Measurements from ENCODE around the gene OGDH. TPM values are rescaled to one million over a fixed set of nuclear protein-coding genes. Genes with fewer than 3 reads are reported as not detected.

OGDH gene
- total RNA-seq, 3 donors from 2014 or later (not counting 1 experiment from before 2014, with no cell fraction given), result 69.2 to 86.7 (median 81.4) TPM

GRCh38 chr7:44738051-44738723, 131.8 kb downstream of the OGDH start:
- Mint-ChIP-seq H3K27ac (no peak overlapping the region), H3K4me3 (no peak overlapping the region), H3K36me3 (no peaks in the 10 kb centered on the region), H3K27me3 (ENCODE audit: low read depth in 2 of 2) (no peaks in the 10 kb centered on the region), H3K4me1 (peaks cover 8 to 13% of the 10 kb centered on the region in 2 donors), H3K9me3 (no peaks in the 10 kb centered on the region)
- Histone ChIP-seq H3K27me3 (ENCODE audit: control insufficient read depth, insufficient read depth, low read length) (no peaks in the 10 kb centered on the region), H3K27ac (ENCODE audit: low read length) (no peak overlapping the region), H3K4me1 (ENCODE audit: control insufficient read depth, insufficient read depth, low read length) (no peaks in the 10 kb centered on the region), H3K9me3 (ENCODE audit: control insufficient read depth, insufficient read depth, low read length) (no peaks in the 10 kb centered on the region), H3K4me3 (ENCODE audit: low read length) (no peak overlapping the region), H3K36me3 (ENCODE audit: control insufficient read depth, insufficient read depth, low read length) (no peaks in the 10 kb centered on the region)
- no peak for ATAC-seq
- TF ChIP-seq CTCF (IDR thresholded peaks at IDR 0.05), result no peak
- no peak for DNase-seq
- 100% methylated on average over 3 of the region's 4 CpGs for WGBS (ENCODE audit: insufficient coverage)
- intact Hi-C loops (cut with micrococcal nuclease), result no loop called here

- H3K9me3 Mint-ChIP-seq, result no peaks in the 10 kb centered on the region
- intact Hi-C loops (cut with micrococcal nuclease), result no loop called here
- H3K4me1 ChIP-seq (ENCODE audit: control insufficient read depth, insufficient read depth, low read length), result no peaks in the 10 kb centered on the region
- 97% methylated on average over 22 of the region's 23 CpGs for WGBS (ENCODE audit: insufficient coverage)
- ATAC-seq, result no peak
- H3K27ac ChIP-seq (ENCODE audit: low read length), result no peak overlapping the region
- H3K4me3 ChIP-seq (ENCODE audit: low read length), result no peak overlapping the region
- H3K9me3 ChIP-seq (ENCODE audit: control insufficient read depth, insufficient read depth, low read length), result no peaks in the 10 kb centered on the region
- TF ChIP-seq CTCF (IDR thresholded peaks at IDR 0.05), result no peak
- no peaks in the 10 kb centered on the region for H3K27me3 ChIP-seq (ENCODE audit: control insufficient read depth, insufficient read depth, low read length)
- H3K27me3 Mint-ChIP-seq (ENCODE audit: low read depth in 2 of 2), result no peaks in the 10 kb centered on the region
- H3K4me1 Mint-ChIP-seq, result peaks cover 8 to 19% of the 10 kb centered on the region in 2 donors
- H3K4me3 Mint-ChIP-seq, result no peak overlapping the region
- no peak overlapping the region for H3K27ac Mint-ChIP-seq
- H3K36me3 Mint-ChIP-seq, result no peaks in the 10 kb centered on the region
- no peak for DNase-seq
- no peaks in the 10 kb centered on the region for H3K36me3 ChIP-seq (ENCODE audit: control insufficient read depth, insufficient read depth, low read length)
These were observed 132.6 kb downstream of the OGDH start for GRCh38 chr7:44738876-44739665.

- Histone ChIP-seq H3K9me3 (ENCODE audit: control insufficient read depth, insufficient read depth, low read length) (no peaks in the 10 kb centered on the region), H3K27ac (ENCODE audit: low read length) (no peak overlapping the region), H3K27me3 (ENCODE audit: control insufficient read depth, insufficient read depth, low read length) (no peaks in the 10 kb centered on the region), H3K36me3 (ENCODE audit: control insufficient read depth, insufficient read depth, low read length) (no peaks in the 10 kb centered on the region), H3K4me3 (ENCODE audit: low read length) (no peak overlapping the region), H3K4me1 (ENCODE audit: control insufficient read depth, insufficient read depth, low read length) (no peaks in the 10 kb centered on the region)
- DNase-seq (no peak), ATAC-seq (no peak)
- TF ChIP-seq CTCF (IDR thresholded peaks at IDR 0.05), result no peak
- Mint-ChIP-seq H3K27me3 (ENCODE audit: low read depth in 2 of 2) (no peaks in the 10 kb centered on the region), H3K9me3 (no peaks in the 10 kb centered on the region), H3K4me3 (no peak overlapping the region), H3K27ac (no peak overlapping the region), H3K36me3 (no peaks in the 10 kb centered on the region), H3K4me1 (peaks cover 8 to 13% of the 10 kb centered on the region in 2 donors)
- WGBS (ENCODE audit: insufficient coverage), result 95% methylated on average over 2 of the region's 2 CpGs
- intact Hi-C loops (cut with micrococcal nuclease), result loop anchor here (10.0 kb wide), 1 partner anchor 105 kb away; no protein-coding TSS in a partner anchor
These were observed 133.6 kb downstream of the OGDH start for GRCh38 chr7:44740055-44740454.

All from natural killer cell (primary cell).